ENCODE data around the gene TTLL11.

TTLL11 gene

DNA sequence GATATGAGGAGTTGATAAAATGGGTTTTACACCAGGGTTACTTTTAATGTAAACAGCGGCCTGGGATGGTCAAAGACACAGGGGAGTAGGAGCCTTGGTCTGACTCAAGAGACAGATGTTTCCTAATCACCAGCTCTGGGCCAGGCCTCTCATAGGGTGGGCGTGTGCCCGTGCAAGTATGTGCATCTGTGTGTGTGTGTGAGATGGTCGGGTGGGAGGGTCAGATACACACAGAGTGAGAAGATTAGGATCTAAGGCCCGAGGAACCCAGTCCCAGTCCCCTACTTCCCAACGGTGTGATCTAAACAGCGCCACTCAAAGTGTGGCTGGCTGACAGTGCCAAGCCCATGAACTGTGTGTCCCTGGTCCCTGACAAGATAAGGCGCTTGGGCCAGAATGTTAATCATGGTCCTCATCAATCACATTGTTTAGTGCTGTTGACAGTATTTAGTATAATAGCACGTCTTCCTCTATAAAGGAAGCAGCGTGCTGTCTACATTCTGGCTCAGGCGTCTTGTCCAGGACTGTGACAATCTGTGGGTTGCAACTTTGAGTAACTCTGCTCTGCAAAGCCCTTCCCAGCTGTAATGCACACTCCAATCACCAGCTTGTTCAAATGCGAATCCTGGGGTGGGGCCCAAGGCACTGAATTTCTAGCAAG, 267.9 kb downstream of the TTLL11 start (continued):
- TF ChIP-seq GLIS3 (CRISPR knock-in tag; IDR thresholded peaks at IDR 0.05): no peak
- TF ChIP-seq PPARA (CRISPR knock-in tag; IDR thresholded peaks at IDR 0.05; ENCODE audit: borderline replicate concordance): no peak
- no peak for TF ChIP-seq CSDC2 (CRISPR knock-in tag; IDR thresholded peaks at IDR 0.05)
- TF ChIP-seq ZNF565 (CRISPR knock-in tag; conservative IDR thresholded peaks at IDR 0.05; ENCODE audit: low read depth): no peak

DNA sequence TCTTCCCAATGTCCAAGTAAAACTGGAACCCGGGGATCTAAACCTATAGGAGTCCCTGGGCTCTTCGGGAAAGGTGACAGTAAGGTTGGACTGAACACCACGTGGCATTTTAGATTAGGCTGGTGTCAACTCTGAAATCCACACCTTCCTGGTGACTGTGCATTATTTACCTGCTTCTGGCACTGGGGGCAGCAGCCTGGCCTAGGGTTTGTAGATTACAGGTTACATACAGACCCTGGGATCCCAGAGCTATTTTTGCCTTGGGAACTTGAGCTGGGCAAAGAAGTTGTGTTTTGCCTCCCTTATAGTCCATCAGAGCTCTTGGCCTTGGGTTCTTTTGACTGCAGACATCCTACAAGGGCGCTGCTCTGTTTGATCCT, 268.5 kb downstream of the TTLL11 start:
- TF ChIP-seq SNAI2 (CRISPR knock-in tag; IDR thresholded peaks at IDR 0.05) (no peak), ZNF70 (CRISPR knock-in tag; IDR thresholded peaks at IDR 0.05) (no peak), ZNF8 (CRISPR knock-in tag; IDR thresholded peaks at IDR 0.05) (no peak), PPARA (CRISPR knock-in tag; IDR thresholded peaks at IDR 0.05; ENCODE audit: borderline replicate concordance) (no peak), ZNF565 (CRISPR knock-in tag; conservative IDR thresholded peaks at IDR 0.05; ENCODE audit: low read depth) (no peak), OSR1 (CRISPR knock-in tag; IDR thresholded peaks at IDR 0.05) (no peak)
- TF ChIP-seq, protein P1, sequence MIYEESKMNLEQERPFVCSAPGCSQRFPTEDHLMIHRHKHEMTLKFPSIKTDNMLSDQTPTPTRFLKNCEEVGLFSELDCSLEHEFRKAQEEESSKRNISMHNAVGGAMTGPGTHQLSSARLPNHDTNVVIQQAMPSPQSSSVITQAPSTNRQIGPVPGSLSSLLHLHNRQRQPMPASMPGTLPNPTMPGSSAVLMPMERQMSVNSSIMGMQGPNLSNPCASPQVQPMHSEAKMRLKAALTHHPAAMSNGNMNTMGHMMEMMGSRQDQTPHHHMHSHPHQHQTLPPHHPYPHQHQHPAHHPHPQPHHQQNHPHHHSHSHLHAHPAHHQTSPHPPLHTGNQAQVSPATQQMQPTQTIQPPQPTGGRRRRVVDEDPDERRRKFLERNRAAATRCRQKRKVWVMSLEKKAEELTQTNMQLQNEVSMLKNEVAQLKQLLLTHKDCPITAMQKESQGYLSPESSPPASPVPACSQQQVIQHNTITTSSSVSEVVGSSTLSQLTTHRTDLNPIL (CRISPR knock-in tag; IDR thresholded peaks at IDR 0.05; ENCODE audit: low read depth): no peak
- TF ChIP-seq, protein P2, sequence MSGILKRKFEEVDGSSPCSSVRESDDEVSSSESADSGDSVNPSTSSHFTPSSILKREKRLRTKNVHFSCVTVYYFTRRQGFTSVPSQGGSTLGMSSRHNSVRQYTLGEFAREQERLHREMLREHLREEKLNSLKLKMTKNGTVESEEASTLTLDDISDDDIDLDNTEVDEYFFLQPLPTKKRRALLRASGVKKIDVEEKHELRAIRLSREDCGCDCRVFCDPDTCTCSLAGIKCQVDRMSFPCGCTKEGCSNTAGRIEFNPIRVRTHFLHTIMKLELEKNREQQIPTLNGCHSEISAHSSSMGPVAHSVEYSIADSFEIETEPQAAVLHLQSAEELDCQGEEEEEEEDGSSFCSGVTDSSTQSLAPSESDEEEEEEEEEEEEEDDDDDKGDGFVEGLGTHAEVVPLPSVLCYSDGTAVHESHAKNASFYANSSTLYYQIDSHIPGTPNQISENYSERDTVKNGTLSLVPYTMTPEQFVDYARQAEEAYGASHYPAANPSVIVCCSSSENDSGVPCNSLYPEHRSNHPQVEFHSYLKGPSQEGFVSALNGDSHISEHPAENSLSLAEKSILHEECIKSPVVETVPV (CRISPR knock-in tag; IDR thresholded peaks at IDR 0.05): no peak
- ATAC-seq: no peak

DNA sequence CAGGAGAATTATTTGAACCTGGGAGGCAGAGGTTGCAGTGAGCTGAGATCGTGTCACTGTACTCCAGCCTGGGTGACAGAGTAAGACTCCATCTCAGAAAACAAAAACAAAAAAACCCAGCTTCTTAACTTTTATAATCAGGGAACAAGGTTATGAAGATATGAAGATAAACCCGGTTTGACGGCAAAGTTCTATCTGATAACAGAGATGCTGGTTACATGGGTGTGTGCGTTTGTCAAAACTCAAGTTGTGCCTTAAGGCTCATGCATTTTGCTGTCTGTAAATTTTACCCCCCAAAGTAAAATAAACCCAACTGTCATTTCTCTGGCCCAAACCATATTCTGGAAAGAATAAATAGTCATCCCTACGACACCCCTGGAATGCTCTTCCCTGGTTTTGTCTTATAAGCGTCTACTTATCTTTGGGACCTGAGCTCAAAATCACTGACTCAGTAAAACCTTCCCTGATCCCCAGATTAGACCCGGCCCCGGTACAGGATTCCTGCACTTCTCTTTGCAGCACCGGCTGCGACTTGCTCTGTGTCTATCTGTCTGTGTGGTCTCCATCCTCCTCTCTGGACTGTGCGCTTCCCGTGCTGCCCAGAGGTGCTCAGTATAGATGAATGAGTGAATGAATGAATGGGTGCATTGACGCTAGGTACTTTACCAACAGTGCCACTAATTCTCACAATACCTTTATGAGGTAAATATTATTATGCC, 269.5 kb downstream of the TTLL11 start:
- TF ChIP-seq BACH2 (CRISPR knock-in tag; IDR thresholded peaks at IDR 0.05; ENCODE audit: borderline replicate concordance): no peak
- no peak for TF ChIP-seq PPARA (CRISPR knock-in tag; IDR thresholded peaks at IDR 0.05; ENCODE audit: borderline replicate concordance)
- no peak for ATAC-seq

DNA sequence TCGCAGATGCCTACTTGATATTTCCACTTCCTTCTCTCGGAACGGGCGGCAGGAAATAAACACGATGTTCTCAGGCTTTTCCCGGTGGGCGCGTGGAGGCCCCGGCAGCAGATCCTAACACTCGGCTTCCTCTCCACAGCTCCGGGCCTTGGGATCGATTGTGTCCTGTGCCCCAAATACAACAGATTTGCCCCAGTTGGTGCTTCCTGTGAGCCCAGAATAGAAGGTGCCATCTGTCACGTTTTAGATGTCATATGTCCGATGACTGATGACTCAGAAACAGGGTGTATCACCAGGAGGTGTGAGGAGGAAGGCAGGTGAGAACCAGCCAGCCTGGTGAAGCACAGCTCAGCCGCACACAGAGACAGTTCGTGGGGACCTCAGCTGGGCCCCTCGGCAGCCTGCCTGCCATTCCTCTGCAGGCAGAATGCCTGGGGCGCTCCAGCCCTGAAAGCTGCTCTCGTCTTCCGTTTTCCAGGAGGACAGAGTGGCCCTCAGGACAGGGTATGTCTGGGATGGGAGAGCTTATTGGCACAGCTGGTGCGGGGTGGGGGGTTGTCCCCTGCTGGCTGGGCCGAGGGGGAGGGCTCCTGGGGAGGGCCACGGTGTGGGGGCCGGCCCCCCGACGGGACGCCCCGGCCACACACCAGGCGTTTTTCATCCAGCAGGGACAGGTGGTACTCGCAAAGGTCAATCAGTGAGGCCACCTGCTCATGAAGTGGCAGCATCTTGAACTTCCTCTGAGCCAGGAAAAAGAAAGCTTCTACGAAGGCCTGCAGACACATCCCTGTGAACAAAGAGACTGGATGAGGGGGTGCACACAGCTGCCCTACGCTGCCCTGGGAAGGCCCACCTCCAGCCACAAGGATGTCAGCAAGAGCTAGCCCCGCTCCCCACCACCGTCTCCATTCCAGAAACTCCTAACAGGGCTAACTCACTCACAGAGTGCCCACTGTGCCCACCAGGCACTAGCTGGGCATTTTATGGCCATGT, 270.7 kb downstream of the TTLL11 start:
- no peak for ATAC-seq

DNA sequence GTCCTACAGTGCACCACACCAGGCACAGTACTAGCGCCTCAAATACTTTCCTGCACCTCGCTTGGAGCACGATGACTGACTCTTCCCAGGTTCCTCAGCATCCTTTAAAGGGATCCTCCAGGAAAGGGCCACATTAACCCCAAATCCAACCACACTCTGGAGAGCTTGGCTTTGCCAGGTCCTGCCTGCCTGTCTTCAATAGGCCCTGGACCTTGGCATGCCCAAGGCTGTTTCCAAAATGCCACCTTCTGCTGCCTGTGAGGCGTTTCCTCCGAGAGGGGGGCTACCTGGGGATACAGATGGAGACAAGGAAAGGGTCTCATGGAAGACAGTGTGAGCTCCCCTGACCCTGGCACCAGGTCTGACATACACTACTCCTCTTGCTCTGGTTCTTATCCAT, 271.8 kb downstream of the TTLL11 start:
- TF ChIP-seq ZNF70 (CRISPR knock-in tag; IDR thresholded peaks at IDR 0.05) (no peak), TCF4 (CRISPR knock-in tag; IDR thresholded peaks at IDR 0.05; ENCODE audit: borderline replicate concordance) (no peak), PPARA (CRISPR knock-in tag; IDR thresholded peaks at IDR 0.05; ENCODE audit: borderline replicate concordance) (no peak), ZC3H10 (CRISPR knock-in tag; IDR thresholded peaks at IDR 0.05) (no peak), ZNF8 (CRISPR knock-in tag; IDR thresholded peaks at IDR 0.05) (no peak), BACH2 (CRISPR knock-in tag; IDR thresholded peaks at IDR 0.05; ENCODE audit: borderline replicate concordance) (no peak)
- TF ChIP-seq, protein P2 (CRISPR knock-in tag; IDR thresholded peaks at IDR 0.05): no peak
- ATAC-seq: no peak

More for the DNA sequence above, 270.7 kb downstream of the TTLL11 start:
- TF ChIP-seq, protein P3, sequence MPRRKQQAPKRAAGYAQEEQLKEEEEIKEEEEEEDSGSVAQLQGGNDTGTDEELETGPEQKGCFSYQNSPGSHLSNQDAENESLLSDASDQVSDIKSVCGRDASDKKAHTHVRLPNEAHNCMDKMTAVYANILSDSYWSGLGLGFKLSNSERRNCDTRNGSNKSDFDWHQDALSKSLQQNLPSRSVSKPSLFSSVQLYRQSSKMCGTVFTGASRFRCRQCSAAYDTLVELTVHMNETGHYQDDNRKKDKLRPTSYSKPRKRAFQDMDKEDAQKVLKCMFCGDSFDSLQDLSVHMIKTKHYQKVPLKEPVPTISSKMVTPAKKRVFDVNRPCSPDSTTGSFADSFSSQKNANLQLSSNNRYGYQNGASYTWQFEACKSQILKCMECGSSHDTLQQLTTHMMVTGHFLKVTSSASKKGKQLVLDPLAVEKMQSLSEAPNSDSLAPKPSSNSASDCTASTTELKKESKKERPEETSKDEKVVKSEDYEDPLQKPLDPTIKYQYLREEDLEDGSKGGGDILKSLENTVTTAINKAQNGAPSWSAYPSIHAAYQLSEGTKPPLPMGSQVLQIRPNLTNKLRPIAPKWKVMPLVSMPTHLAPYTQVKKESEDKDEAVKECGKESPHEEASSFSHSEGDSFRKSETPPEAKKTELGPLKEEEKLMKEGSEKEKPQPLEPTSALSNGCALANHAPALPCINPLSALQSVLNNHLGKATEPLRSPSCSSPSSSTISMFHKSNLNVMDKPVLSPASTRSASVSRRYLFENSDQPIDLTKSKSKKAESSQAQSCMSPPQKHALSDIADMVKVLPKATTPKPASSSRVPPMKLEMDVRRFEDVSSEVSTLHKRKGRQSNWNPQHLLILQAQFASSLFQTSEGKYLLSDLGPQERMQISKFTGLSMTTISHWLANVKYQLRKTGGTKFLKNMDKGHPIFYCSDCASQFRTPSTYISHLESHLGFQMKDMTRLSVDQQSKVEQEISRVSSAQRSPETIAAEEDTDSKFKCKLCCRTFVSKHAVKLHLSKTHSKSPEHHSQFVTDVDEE (CRISPR knock-in tag; IDR thresholded peaks at IDR 0.05): no peak
- TF ChIP-seq ZFP30 (CRISPR knock-in tag; IDR thresholded peaks at IDR 0.05): no peak
- TF ChIP-seq ZNF70 (CRISPR knock-in tag; IDR thresholded peaks at IDR 0.05): no peak
- TF ChIP-seq CSDC2 (CRISPR knock-in tag; IDR thresholded peaks at IDR 0.05): no peak
- no peak for TF ChIP-seq BACH2 (CRISPR knock-in tag; IDR thresholded peaks at IDR 0.05; ENCODE audit: borderline replicate concordance)
- TF ChIP-seq ZFP3 (CRISPR knock-in tag; IDR thresholded peaks at IDR 0.05): no peak
- TF ChIP-seq ARNTL (CRISPR knock-in tag; IDR thresholded peaks at IDR 0.05; ENCODE audit: borderline replicate concordance, low read depth): no peak

Data from SK-N-SH treated with all-trans-retinoic acid at 6 μM for 48 hours (cell line).